GM13976 (cell line): Measurements from ENCODE around the gene EMSY.
A peak's percentile ranks its signal among the peaks of the same experiment; 100 is the strongest.
"Not testable (repeated sequence)": the region's sequence is repeated elsewhere in the genome, so short reads cannot be mapped to it uniquely, and the experiment has no call there.

Experiments
- DNase-seq: peaks from one replicate; pipeline ENCODE4 v3.0.0; 2012; ENCODE audit warnings: low spot score
- in situ Hi-C: fragments of 300-500 bp; cut with MboI; formaldehyde crosslinking; loops from one replicate; pipeline ENCODE4 v1.12.0; 2022; ENCODE audit warnings: low sequenced_read_pairs, mixed read lengths, inconsistent platforms; ENCODE audit not compliant: unreplicated experiment
- TF ChIP-seq, protein P1 (sequence below): IDR thresholded peaks from 2 replicates; pipeline ENCODE4 v1.5.1; 2012; ENCODE audit warnings: borderline replicate concordance, mild to moderate bottlenecking; ENCODE audit not compliant: insufficient read depth; ENCODE audit errors: extremely low read depth, missing control alignments, control extremely low read depth

EMSY gene, protein sequence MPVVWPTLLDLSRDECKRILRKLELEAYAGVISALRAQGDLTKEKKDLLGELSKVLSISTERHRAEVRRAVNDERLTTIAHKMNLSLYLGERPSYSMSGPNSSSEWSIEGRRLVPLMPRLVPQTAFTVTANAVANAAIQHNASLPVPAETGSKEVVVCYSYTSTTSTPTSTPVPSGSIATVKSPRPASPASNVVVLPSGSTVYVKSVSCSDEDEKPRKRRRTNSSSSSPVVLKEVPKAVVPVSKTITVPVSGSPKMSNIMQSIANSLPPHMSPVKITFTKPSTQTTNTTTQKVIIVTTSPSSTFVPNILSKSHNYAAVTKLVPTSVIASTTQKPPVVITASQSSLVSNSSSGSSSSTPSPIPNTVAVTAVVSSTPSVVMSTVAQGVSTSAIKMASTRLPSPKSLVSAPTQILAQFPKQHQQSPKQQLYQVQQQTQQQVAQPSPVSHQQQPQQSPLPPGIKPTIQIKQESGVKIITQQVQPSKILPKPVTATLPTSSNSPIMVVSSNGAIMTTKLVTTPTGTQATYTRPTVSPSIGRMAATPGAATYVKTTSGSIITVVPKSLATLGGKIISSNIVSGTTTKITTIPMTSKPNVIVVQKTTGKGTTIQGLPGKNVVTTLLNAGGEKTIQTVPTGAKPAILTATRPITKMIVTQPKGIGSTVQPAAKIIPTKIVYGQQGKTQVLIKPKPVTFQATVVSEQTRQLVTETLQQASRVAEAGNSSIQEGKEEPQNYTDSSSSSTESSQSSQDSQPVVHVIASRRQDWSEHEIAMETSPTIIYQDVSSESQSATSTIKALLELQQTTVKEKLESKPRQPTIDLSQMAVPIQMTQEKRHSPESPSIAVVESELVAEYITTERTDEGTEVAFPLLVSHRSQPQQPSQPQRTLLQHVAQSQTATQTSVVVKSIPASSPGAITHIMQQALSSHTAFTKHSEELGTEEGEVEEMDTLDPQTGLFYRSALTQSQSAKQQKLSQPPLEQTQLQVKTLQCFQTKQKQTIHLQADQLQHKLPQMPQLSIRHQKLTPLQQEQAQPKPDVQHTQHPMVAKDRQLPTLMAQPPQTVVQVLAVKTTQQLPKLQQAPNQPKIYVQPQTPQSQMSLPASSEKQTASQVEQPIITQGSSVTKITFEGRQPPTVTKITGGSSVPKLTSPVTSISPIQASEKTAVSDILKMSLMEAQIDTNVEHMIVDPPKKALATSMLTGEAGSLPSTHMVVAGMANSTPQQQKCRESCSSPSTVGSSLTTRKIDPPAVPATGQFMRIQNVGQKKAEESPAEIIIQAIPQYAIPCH (N-terminal part only)

GRCh38 chr11:76444384-76445120 is at the start of gene EMSY:
Gene EMSY, plus strand, starts transcription at chr11:76445018. Its CDS starts 1,921 bp downstream, at chr11:76446939.
- in situ Hi-C loops = no loop called here
- DNase-seq = peak; percentile 94
- TF ChIP-seq, protein P1, sequence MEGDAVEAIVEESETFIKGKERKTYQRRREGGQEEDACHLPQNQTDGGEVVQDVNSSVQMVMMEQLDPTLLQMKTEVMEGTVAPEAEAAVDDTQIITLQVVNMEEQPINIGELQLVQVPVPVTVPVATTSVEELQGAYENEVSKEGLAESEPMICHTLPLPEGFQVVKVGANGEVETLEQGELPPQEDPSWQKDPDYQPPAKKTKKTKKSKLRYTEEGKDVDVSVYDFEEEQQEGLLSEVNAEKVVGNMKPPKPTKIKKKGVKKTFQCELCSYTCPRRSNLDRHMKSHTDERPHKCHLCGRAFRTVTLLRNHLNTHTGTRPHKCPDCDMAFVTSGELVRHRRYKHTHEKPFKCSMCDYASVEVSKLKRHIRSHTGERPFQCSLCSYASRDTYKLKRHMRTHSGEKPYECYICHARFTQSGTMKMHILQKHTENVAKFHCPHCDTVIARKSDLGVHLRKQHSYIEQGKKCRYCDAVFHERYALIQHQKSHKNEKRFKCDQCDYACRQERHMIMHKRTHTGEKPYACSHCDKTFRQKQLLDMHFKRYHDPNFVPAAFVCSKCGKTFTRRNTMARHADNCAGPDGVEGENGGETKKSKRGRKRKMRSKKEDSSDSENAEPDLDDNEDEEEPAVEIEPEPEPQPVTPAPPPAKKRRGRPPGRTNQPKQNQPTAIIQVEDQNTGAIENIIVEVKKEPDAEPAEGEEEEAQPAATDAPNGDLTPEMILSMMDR = no peak

DNA sequence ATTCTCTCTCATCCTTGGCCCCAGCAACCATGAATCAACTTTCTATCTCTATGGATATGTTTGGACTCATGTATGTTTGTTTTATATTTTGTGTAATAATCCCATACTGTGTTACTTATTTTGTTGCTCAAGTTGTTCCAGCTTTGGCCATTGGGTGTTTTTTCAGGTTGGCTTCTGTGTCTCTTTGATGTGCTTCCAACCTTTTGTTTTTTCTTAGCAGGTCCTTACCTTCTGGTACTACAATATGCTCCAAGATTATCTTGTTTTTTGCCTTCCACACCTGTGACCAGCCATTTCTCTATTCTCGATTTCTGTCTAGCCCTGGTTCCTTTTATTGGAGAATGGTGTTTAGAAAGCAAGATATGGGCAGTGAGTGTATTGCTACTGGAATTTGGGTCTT is 49.5 kb upstream of the EMSY start:
- in situ Hi-C loops = no loop called here
- TF ChIP-seq, protein P1 = no peak
- DNase-seq = no peak

GRCh38 chr11:76397383-76397782 is 47.4 kb upstream of the EMSY start:
- TF ChIP-seq, protein P1 = no peak
- DNase-seq = no peak
- in situ Hi-C loops = no loop called here

GRCh38 chr11:76400967-76401366 is 43.9 kb upstream of the EMSY start:
- TF ChIP-seq, protein P1 = no peak
- in situ Hi-C loops = no loop called here
- DNase-seq = no peak

DNA sequence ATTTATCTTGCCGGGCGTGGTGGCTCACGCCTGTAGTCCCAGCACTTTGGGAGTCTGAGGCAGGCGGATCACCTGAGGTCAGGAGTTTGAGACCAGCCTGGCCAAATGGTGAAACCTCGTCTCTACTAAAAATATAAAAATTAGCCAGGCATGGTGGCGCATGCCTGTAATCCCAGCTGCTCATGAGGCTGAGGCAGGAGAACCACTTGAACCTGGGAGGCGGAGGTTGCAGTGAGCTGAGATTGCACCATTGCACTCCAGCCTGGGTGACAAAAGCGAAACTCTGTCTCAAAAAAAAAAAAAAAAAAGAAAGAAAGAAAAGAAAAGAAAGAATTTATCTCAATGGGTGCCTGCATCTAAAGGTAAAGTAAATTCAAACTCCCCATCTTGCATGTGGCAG is 43.3 kb upstream of the EMSY start:
- in situ Hi-C loops, DNase-seq: not testable (repeated sequence)

DNA sequence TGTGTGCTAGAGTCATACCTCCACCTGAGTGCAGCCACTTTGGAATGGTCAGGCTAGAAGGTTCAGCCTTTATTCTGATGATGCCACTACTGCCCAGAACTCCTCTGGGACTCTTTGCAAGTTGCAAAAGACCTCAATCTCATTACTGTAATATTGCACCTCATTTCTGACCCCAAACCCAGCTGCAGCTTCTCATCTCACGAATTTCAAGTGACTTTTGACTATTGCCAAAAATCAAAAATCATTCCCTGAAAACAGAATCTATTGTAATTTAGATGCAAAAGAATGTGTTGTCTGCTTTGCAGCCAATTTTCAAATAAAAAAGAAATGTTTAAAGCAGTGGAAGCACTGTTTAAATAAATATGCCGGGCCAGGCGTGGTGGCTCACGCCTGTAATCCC is 38.5 kb upstream of the EMSY start:
- TF ChIP-seq, protein P1 = no peak
- in situ Hi-C loops = no loop called here
- DNase-seq = no peak
